Measurements from ENCODE around the gene MGARP. TPM values are rescaled to one million over a fixed set of nuclear protein-coding genes. Genes with fewer than 3 reads are reported as not detected.
A peak's percentile ranks its signal among the peaks of the same experiment; 100 is the strongest.
"Not testable (repeated sequence)": the region's sequence is repeated elsewhere in the genome, so short reads cannot be mapped to it uniquely, and the experiment has no call there.

MGARP gene
- total RNA-seq, 1 donor from 2014 or later, result 0.45 TPM

- Mint-ChIP-seq H3K9me3 (ENCODE audit: unreplicated experiment) (no peaks in the 10 kb centered on the region), H3K4me1 (ENCODE audit: low read depth, unreplicated experiment) (peaks cover 6% of the 10 kb centered on the region), H3K27me3 (ENCODE audit: low read depth, unreplicated experiment) (no peaks in the 10 kb centered on the region), H3K4me3 (ENCODE audit: unreplicated experiment) (no peak overlapping the region), H3K36me3 (ENCODE audit: low read depth, unreplicated experiment) (no peaks in the 10 kb centered on the region), H3K27ac (ENCODE audit: unreplicated experiment) (no peak overlapping the region)
- Histone ChIP-seq H3K36me3 (ENCODE audit: insufficient read depth, low read length) (no peaks in the 10 kb centered on the region), H3K4me2 (ENCODE audit: low read length) (no peak overlapping the region), H3K27ac (ENCODE audit: low read depth, low read length) (no peak overlapping the region), H3K27me3 (ENCODE audit: insufficient read depth, low read length) (no peaks in the 10 kb centered on the region), H3K4me1 (ENCODE audit: insufficient read depth, low read length) (peaks cover 5% of the 10 kb centered on the region), H4K20me1 (ENCODE audit: insufficient read depth, low read length) (no peaks in the 10 kb centered on the region), H3K9ac (ENCODE audit: low read length) (no peak overlapping the region), H2AFZ (ENCODE audit: low read depth, low read length) (no peak overlapping the region), H3K4me3 (ENCODE audit: insufficient read depth, low read depth, low read length) (no peak overlapping the region), H3K9me3 (ENCODE audit: insufficient read depth, low read depth, low read length) (no peaks in the 10 kb centered on the region), H3K79me2 (ENCODE audit: insufficient read depth, low read length) (no peaks in the 10 kb centered on the region)
- TF ChIP-seq EZH2 (IDR thresholded peaks at IDR 0.05; ENCODE audit: insufficient read depth, low read length) (no peak), CTCF (IDR thresholded peaks at IDR 0.05; ENCODE audit: insufficient read depth, low read depth, low read length) (no peak)
- DNase-seq (ENCODE audit: low read depth) (no peak), FAIRE-seq (no peak)
Measured at GRCh38 chr4:139256349-139256748, 23.7 kb downstream of the MGARP start.

GRCh38 chr4:139255581-139255980, 24.4 kb downstream of the MGARP start:
- H2AFZ ChIP-seq (ENCODE audit: low read depth, low read length); H3K4me3 ChIP-seq (ENCODE audit: insufficient read depth, low read depth, low read length); H3K4me1 Mint-ChIP-seq (ENCODE audit: low read depth, unreplicated experiment); H3K4me2 ChIP-seq (ENCODE audit: low read length); DNase-seq (ENCODE audit: low read depth); H3K27ac ChIP-seq (ENCODE audit: low read depth, low read length); H3K4me3 Mint-ChIP-seq (ENCODE audit: unreplicated experiment); H3K27me3 Mint-ChIP-seq (ENCODE audit: low read depth, unreplicated experiment); H3K27ac Mint-ChIP-seq (ENCODE audit: unreplicated experiment); H3K9ac ChIP-seq (ENCODE audit: low read length); H4K20me1 ChIP-seq (ENCODE audit: insufficient read depth, low read length); H3K27me3 ChIP-seq (ENCODE audit: insufficient read depth, low read length); FAIRE-seq; H3K9me3 Mint-ChIP-seq (ENCODE audit: unreplicated experiment); H3K4me1 ChIP-seq (ENCODE audit: insufficient read depth, low read length); H3K79me2 ChIP-seq (ENCODE audit: insufficient read depth, low read length); H3K36me3 ChIP-seq (ENCODE audit: insufficient read depth, low read length); H3K9me3 ChIP-seq (ENCODE audit: insufficient read depth, low read depth, low read length); H3K36me3 Mint-ChIP-seq (ENCODE audit: low read depth, unreplicated experiment): not testable (repeated sequence)

- Mint-ChIP-seq H3K4me3 (ENCODE audit: unreplicated experiment) (no peak overlapping the region), H3K27me3 (ENCODE audit: low read depth, unreplicated experiment) (no peaks in the 10 kb centered on the region), H3K4me1 (ENCODE audit: low read depth, unreplicated experiment) (peaks cover 6% of the 10 kb centered on the region), H3K9me3 (ENCODE audit: unreplicated experiment) (no peaks in the 10 kb centered on the region), H3K27ac (ENCODE audit: unreplicated experiment) (no peak overlapping the region), H3K36me3 (ENCODE audit: low read depth, unreplicated experiment) (peaks cover under 1% of the 10 kb centered on the region)
- H4K20me1 ChIP-seq (ENCODE audit: insufficient read depth, low read length), result no peaks in the 10 kb centered on the region
- H3K36me3 ChIP-seq (ENCODE audit: insufficient read depth, low read length), result no peaks in the 10 kb centered on the region
- no peak overlapping the region for H2AFZ ChIP-seq (ENCODE audit: low read depth, low read length)
- no peak for FAIRE-seq
- no peaks in the 10 kb centered on the region for H3K9me3 ChIP-seq (ENCODE audit: insufficient read depth, low read depth, low read length)
- H3K27me3 ChIP-seq (ENCODE audit: insufficient read depth, low read length), result no peaks in the 10 kb centered on the region
- TF ChIP-seq CTCF (IDR thresholded peaks at IDR 0.05; ENCODE audit: insufficient read depth, low read depth, low read length) (no peak), EZH2 (IDR thresholded peaks at IDR 0.05; ENCODE audit: insufficient read depth, low read length) (no peak)
- H3K79me2 ChIP-seq (ENCODE audit: insufficient read depth, low read length), result no peaks in the 10 kb centered on the region
- no peak overlapping the region for H3K27ac ChIP-seq (ENCODE audit: low read depth, low read length)
- peak; percentile 41 for DNase-seq (ENCODE audit: low read depth)
- H3K4me2 ChIP-seq (ENCODE audit: low read length), result no peak overlapping the region
- peaks cover 5% of the 10 kb centered on the region for H3K4me1 ChIP-seq (ENCODE audit: insufficient read depth, low read length)
- H3K4me3 ChIP-seq (ENCODE audit: insufficient read depth, low read depth, low read length), result no peak overlapping the region
- H3K9ac ChIP-seq (ENCODE audit: low read length), result no peak overlapping the region
Measured at GRCh38 chr4:139253713-139254112, 26.3 kb downstream of the MGARP start.
